Measurements from ENCODE around the gene GBP1. TPM values are rescaled to one million over a fixed set of nuclear protein-coding genes. Genes with fewer than 3 reads are reported as not detected.
"Not testable (repeated sequence)": the region's sequence is repeated elsewhere in the genome, so short reads cannot be mapped to it uniquely, and the experiment has no call there.

GBP1 gene
- total RNA-seq, 2 experiments from 2014 or later = 67.6 to 79.9 TPM

GRCh38 chr1:89088572-89088971, 23.6 kb upstream of the GBP1 start:
- CTCF ChIA-PET = interaction anchor here (0.8 to 1.2 kb wide), 6 partner anchors 10 to 268 kb away, joined by 3 to 5 read pairs (median 3); no protein-coding TSS in a partner anchor
- peaks cover 6% of the 10 kb centered on the region for H3K4me1 Mint-ChIP-seq
- intact Hi-C loops (cut with DNase I, micrococcal nuclease) = loop anchor here in 1 of 2 experiments (5.0 kb wide), 2 partner anchors 91 to 106 kb away; no protein-coding TSS in a partner anchor
- POLR2A ChIA-PET = no interaction called here
- ATAC-seq = no peak
- no peaks in the 10 kb centered on the region for H3K36me3 Mint-ChIP-seq (ENCODE audit: low read depth)
- H3K4me3 Mint-ChIP-seq = no peak overlapping the region
- no peak for DNase-seq
- H3K9me3 Mint-ChIP-seq (ENCODE audit: low read depth) = no peaks in the 10 kb centered on the region
- no peaks in the 10 kb centered on the region for H3K27me3 Mint-ChIP-seq
- H3K27ac Mint-ChIP-seq = no peak overlapping the region

DNA sequence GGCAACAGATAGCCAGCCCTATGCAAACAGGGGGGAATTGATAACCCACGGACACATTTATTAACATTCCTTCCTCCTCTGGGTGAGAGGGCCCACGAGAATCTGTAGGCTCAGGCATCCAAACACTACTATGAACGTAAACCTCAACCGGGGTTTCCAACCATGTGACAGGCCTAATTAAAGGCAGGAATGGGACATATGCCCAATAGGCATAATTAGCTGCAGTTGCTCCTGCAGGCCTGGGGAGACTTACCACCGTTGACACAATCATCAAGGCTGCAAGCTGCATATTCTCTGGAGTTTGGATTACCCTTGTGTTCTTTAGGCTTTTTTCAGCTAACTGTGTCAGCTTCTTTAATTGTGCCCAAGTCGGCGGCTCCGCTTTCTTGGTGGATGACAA, 22.2 kb upstream of the GBP1 start:
- POLR2A ChIA-PET = no interaction called here
- ATAC-seq (no peak), DNase-seq (no peak)
- Mint-ChIP-seq H3K27me3 (no peaks in the 10 kb centered on the region), H3K4me1 (peaks cover 6% of the 10 kb centered on the region), H3K27ac (no peak overlapping the region), H3K9me3 (ENCODE audit: low read depth) (no peaks in the 10 kb centered on the region), H3K36me3 (ENCODE audit: low read depth) (no peaks in the 10 kb centered on the region), H3K4me3 (no peak overlapping the region)
- CTCF ChIA-PET = interaction anchor here (0.6 to 1.4 kb wide), 5 partner anchors 19 to 397 kb away, joined by 3 to 4 read pairs (median 4); no protein-coding TSS in a partner anchor
- intact Hi-C loops (cut with DNase I, micrococcal nuclease) = loop anchor here in 1 of 2 experiments (5.0 kb wide), 2 partner anchors 90 to 105 kb away; no protein-coding TSS in a partner anchor

GRCh38 chr1:89085781-89086180, 20.8 kb upstream of the GBP1 start:
- H3K9me3 Mint-ChIP-seq (ENCODE audit: low read depth) = no peaks in the 10 kb centered on the region

DNA sequence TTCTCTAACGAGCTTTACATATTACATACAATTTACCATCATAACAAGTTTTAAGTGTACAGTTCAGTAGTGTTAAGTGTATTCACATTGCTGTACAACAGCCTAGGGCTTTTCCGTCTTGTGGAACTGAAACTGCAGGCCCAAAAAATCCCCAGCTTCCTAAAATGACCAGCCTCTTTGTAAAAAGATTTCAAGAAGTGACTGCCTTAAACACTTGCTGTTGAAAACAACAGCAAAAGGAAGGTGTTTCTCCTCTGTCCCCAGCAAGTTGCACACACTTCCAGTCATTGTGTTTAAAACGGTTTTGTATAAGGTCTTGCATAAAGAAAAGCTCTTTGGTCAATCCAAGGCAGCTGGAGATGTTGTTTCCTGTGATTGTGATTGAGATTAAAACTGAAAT, 16.0 kb upstream of the GBP1 start:
- Mint-ChIP-seq H3K27ac (no peak overlapping the region), H3K27me3 (no peaks in the 10 kb centered on the region), H3K36me3 (ENCODE audit: low read depth) (peaks cover 3% of the 10 kb centered on the region), H3K9me3 (ENCODE audit: low read depth) (peaks cover 7% of the 10 kb centered on the region), H3K4me3 (no peak overlapping the region), H3K4me1 (no peaks in the 10 kb centered on the region)
- no peak for ATAC-seq
- intact Hi-C loops (cut with DNase I, micrococcal nuclease) = no loop called here
- ChIA-PET CTCF (interaction anchor here (0.8 to 1.3 kb wide), 4 partner anchors 13 to 278 kb away, joined by 3 to 4 read pairs (median 3); partner anchors contain the start of gene GBP1), POLR2A (no interaction called here)
- no peak for DNase-seq

More at GRCh38 chr1:89085781-89086180, 20.8 kb upstream of the GBP1 start:
- Mint-ChIP-seq H3K4me1 (peaks cover 6% of the 10 kb centered on the region), H3K4me3 (no peak overlapping the region), H3K36me3 (ENCODE audit: low read depth) (no peaks in the 10 kb centered on the region), H3K27ac (no peak overlapping the region), H3K27me3 (no peaks in the 10 kb centered on the region)
- DNase-seq = peak; percentile 70
- POLR2A ChIA-PET = interaction anchor here (0.6 to 1.0 kb wide), 2 partner anchors 41 to 65 kb away, joined by 3 read pairs; no protein-coding TSS in a partner anchor
- intact Hi-C loops (cut with DNase I, micrococcal nuclease) = loop anchor here (1.0 to 5.0 kb wide), 6 partner anchors 19 to 370 kb away; no protein-coding TSS in a partner anchor
- peak; percentile 78 for ATAC-seq
- CTCF ChIA-PET = interaction anchor here (0.5 to 4.3 kb wide), 64 partner anchors 10 to 1306 kb away, joined by 3 to 57 read pairs (median 4); partner anchors contain the start of genes GBP1, GBP2, GBP3 and GBP6

- DNase-seq; H3K27me3 Mint-ChIP-seq; H3K36me3 Mint-ChIP-seq (ENCODE audit: low read depth); H3K27ac Mint-ChIP-seq; ATAC-seq; H3K4me3 Mint-ChIP-seq; intact Hi-C loops (cut with DNase I, micrococcal nuclease); H3K4me1 Mint-ChIP-seq; CTCF ChIA-PET; POLR2A ChIA-PET; H3K9me3 Mint-ChIP-seq (ENCODE audit: low read depth): not testable (repeated sequence)
Measured at GRCh38 chr1:89080068-89080467, 15.1 kb upstream of the GBP1 start.

- H3K9me3 Mint-ChIP-seq (ENCODE audit: low read depth); DNase-seq; POLR2A ChIA-PET; ATAC-seq; intact Hi-C loops (cut with DNase I, micrococcal nuclease); H3K4me3 Mint-ChIP-seq; H3K27ac Mint-ChIP-seq; H3K36me3 Mint-ChIP-seq (ENCODE audit: low read depth); H3K27me3 Mint-ChIP-seq: not testable (repeated sequence)
- CTCF ChIA-PET = interaction anchor here (0.7 to 2.5 kb wide), 2 partner anchors 13 to 486 kb away, joined by 3 to 9 read pairs; no protein-coding TSS in a partner anchor
- H3K4me1 Mint-ChIP-seq = peaks cover 25% of the 10 kb centered on the region
Measured at GRCh38 chr1:89072466-89073065, 7.6 kb upstream of the GBP1 start.

GRCh38 chr1:89070509-89070908, 5.5 kb upstream of the GBP1 start:
- peak; percentile 24 for ATAC-seq
- H3K27ac Mint-ChIP-seq = peak overlapping the region; percentile 94

GRCh38 chr1:89069951-89070350, 4.9 kb upstream of the GBP1 start:
- H3K4me1 Mint-ChIP-seq = peaks cover 27% of the 10 kb centered on the region
- CTCF ChIA-PET = interaction anchor here (0.9 to 2.3 kb wide), 10 partner anchors 8 to 292 kb away, joined by 3 to 16 read pairs (median 4); no protein-coding TSS in a partner anchor
- peak overlapping the region; percentile 94 for H3K27ac Mint-ChIP-seq
- POLR2A ChIA-PET = interaction anchor here (0.6 kb wide), 1 partner anchor 129 kb away, joined by 3 read pairs; the partner anchor contains the start of gene GBP4
- H3K4me3 Mint-ChIP-seq = peak overlapping the region; percentile 72
- intact Hi-C loops (cut with DNase I, micrococcal nuclease) = loop anchor here in 1 of 2 experiments (2.0 kb wide), 1 partner anchor 31 kb away; no protein-coding TSS in a partner anchor
- H3K36me3 Mint-ChIP-seq (ENCODE audit: low read depth) = peaks cover 7% of the 10 kb centered on the region
- peaks cover 9% of the 10 kb centered on the region for H3K9me3 Mint-ChIP-seq (ENCODE audit: low read depth)
- no peak for ATAC-seq
- DNase-seq = no peak
- H3K27me3 Mint-ChIP-seq = no peaks in the 10 kb centered on the region

More at GRCh38 chr1:89070509-89070908, 5.5 kb upstream of the GBP1 start:
- POLR2A ChIA-PET = no interaction called here
- intact Hi-C loops (cut with DNase I, micrococcal nuclease) = loop anchor here in 1 of 2 experiments (2.0 kb wide), 1 partner anchor 30 kb away; no protein-coding TSS in a partner anchor
- Mint-ChIP-seq H3K4me3 (peak overlapping the region; percentile 72), H3K4me1 (peaks cover 26% of the 10 kb centered on the region), H3K27me3 (no peaks in the 10 kb centered on the region), H3K9me3 (ENCODE audit: low read depth) (peaks cover 9% of the 10 kb centered on the region), H3K36me3 (ENCODE audit: low read depth) (peaks cover 7% of the 10 kb centered on the region)
- no peak for DNase-seq
- CTCF ChIA-PET = interaction anchor here (1.0 to 2.3 kb wide), 7 partner anchors 13 to 291 kb away, joined by 3 to 16 read pairs (median 5); no protein-coding TSS in a partner anchor

DNA sequence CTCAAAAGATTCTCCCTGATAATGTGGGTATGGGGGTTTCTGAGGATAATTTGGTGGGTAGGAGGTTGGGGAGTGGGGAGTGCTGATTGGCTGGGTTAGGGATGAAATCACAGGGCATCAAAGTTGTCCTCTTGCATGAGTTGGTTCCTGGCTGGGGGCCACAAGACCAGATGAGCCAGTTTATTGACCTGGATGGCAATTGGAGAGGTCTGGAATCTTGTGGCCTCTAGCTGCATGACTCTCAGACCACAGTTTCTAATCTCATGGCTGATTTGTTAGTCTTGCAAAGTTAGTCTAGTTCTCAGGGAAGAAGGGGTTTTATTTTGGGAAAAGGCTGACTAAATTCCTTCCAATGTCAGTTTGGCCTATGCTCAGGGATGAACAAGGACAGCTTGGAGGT, 3.3 kb upstream of the GBP1 start:
- ATAC-seq (no peak), DNase-seq (no peak)
- Mint-ChIP-seq H3K36me3 (ENCODE audit: low read depth) (peaks cover 12% of the 10 kb centered on the region), H3K4me1 (peaks cover 35% of the 10 kb centered on the region), H3K27ac (peak overlapping the region; percentile 56), H3K9me3 (ENCODE audit: low read depth) (peaks cover 3% of the 10 kb centered on the region), H3K4me3 (no peak overlapping the region), H3K27me3 (no peaks in the 10 kb centered on the region)
- intact Hi-C loops (cut with DNase I, micrococcal nuclease) = no loop called here
- ChIA-PET CTCF (interaction anchor here (0.9 to 2.2 kb wide), 8 partner anchors 10 to 83 kb away, joined by 3 to 9 read pairs (median 4); no protein-coding TSS in a partner anchor), POLR2A (no interaction called here)

DNA sequence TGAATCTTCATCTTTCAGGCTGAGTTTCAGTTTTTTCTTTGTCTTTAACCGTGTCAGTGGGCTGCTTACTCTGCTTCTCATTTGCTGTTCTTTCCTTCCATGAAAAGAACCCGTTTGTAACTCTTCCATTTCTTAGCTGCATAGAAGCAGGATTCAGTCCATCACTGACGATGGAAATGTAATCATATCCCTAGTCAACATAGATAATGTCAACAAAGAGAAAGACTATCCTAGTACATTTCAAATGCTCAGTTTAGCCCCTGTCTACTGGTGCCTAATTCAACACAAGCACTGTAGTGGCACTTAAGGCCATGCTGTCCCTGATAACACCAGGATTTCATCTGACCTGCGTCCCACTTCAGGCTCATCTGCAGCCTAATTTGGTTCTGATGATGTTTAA, 376 bp downstream of the GBP1 start:
- ATAC-seq (peak; percentile 31), DNase-seq (no peak)
- peak overlapping the region; percentile 93 for H3K27ac Mint-ChIP-seq
- H3K4me1 Mint-ChIP-seq = peaks cover 55% of the 10 kb centered on the region
- intact Hi-C loops (cut with DNase I, micrococcal nuclease) = loop anchor here (1.0 to 2.0 kb wide), 7 partner anchors 18 to 72 kb away; partner anchors contain the start of genes GBP2 (in 2 of the 2), GBP3 (in 2 of the 2), KYAT3 (in 1 of the 2) and RBMXL1 (in 1 of the 2)
- no peaks in the 10 kb centered on the region for H3K27me3 Mint-ChIP-seq
- no peaks in the 10 kb centered on the region for H3K9me3 Mint-ChIP-seq (ENCODE audit: low read depth)
- CTCF ChIA-PET = interaction anchor here (0.8 to 1.8 kb wide), 9 partner anchors 9 to 390 kb away, joined by 3 to 9 read pairs (median 4); partner anchors contain the start of gene GBP3
- peaks cover 41% of the 10 kb centered on the region for H3K36me3 Mint-ChIP-seq (ENCODE audit: low read depth)
- peak overlapping the region; percentile 78 for H3K4me3 Mint-ChIP-seq
- POLR2A ChIA-PET = interaction anchor here (1.2 kb wide), 1 partner anchor 389 kb away, joined by 5 read pairs; no protein-coding TSS in a partner anchor

DNA sequence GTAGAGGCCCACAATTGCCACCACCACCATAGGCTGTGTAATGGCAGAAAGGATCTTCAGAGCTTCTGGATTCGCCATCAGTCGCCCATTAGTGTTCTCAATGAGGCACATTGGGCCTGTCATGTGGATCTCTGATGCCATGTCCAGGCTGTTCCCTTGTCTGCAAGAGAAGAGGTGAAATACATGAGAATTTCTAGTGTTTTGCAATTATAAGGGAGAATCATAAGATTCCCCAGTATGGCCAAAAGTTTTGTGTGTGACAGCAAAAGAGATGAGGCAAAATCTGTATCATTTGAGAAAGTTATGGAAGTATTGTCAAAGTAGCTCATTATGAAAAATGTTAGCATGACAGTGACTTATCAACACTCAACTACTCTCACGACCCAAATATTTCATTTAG, 1.9 kb downstream of the GBP1 start:
- Mint-ChIP-seq H3K27ac (no peak overlapping the region), H3K4me3 (peak overlapping the region; percentile 78), H3K27me3 (no peaks in the 10 kb centered on the region), H3K4me1 (peaks cover 46% of the 10 kb centered on the region), H3K36me3 (ENCODE audit: low read depth) (peaks cover 49% of the 10 kb centered on the region), H3K9me3 (ENCODE audit: low read depth) (no peaks in the 10 kb centered on the region)
- ATAC-seq (no peak), DNase-seq (no peak)
- intact Hi-C loops (cut with DNase I, micrococcal nuclease) = no loop called here
- ChIA-PET POLR2A (no interaction called here), CTCF (interaction anchor here (1.1 to 1.8 kb wide), 3 partner anchors 21 to 391 kb away, joined by 3 to 5 read pairs (median 3); no protein-coding TSS in a partner anchor)

Data from activated CD4-positive, alpha-beta T cell treated with anti-CD3 and anti-CD28 coated beads for 36 hours (primary cell).